ENCODE results near the gene CMTM5.
A peak's percentile ranks its signal among the peaks of the same experiment; 100 is the strongest.

The CMTM5 gene

DNA sequence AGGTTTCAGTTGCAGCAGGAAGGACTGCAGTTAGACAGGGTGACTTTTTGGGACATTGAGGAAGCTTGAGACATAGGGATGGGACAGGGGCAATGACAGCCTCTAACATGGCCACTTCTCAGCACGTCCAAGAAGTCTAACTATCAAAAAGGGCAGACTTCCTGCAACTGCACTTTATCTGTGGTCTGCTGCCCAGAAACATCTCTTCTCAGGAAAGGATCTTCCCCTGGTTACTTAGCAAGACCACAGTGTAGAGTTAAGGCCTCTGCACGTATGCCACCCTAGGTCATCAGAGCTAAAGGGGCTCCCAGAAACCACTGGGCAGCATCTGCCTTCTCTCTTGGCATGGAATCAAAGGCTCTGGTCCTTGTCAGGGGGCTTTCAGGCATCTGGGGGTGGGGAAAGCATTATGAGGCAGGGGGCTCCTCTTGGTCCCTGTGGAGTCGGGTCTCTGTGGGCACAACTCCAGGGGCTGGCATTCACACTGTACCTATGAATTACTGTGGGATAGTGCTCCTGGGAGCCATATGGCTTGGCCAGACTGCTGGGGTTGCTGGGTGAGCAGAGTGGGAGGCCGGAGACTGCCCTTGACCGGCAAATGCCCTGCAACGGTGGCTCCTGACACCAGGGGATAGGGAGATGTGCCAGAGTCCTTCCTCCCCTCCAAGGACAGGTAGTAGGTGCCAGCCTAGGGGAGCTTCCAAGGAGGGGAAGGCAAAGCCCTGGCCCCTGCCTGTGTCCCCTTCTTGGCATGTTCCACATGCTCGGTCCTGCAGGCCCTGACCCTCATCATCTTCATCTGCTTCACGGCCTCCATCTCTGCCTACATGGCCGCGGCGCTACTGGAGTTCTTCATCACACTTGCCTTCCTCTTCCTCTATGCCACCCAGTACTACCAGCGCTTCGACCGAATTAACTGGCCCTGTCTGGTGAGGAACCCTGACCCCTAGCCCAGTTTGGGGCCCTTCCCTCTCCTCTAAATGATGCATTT, 1.0 kb downstream of the CMTM5 start:
- H3K4me3 ChIP-seq (replicated peaks; ENCODE audit: low read depth, low read length) = no peak overlapping the region
- DNase-seq (ENCODE audit: extremely low read depth, low read depth) = no peak
- no peak for TF ChIP-seq CTCF (IDR thresholded peaks at IDR 0.05; ENCODE audit: low read depth, low read length, missing control alignments)

- no peak overlapping the region for H3K4me3 ChIP-seq (replicated peaks; ENCODE audit: low read depth, low read length)
- no peak for TF ChIP-seq CTCF (IDR thresholded peaks at IDR 0.05; ENCODE audit: low read depth, low read length, missing control alignments)
- no peak for DNase-seq (ENCODE audit: extremely low read depth, low read depth)
These were observed 1.9 kb downstream of the CMTM5 start for GRCh38 chr14:23378612-23379220.

GRCh38 chr14:23379366-23380196, 2.7 kb downstream of the CMTM5 start:
- no peak for DNase-seq (ENCODE audit: extremely low read depth, low read depth)
- no peak overlapping the region for H3K4me3 ChIP-seq (replicated peaks; ENCODE audit: low read depth, low read length)
- TF ChIP-seq CTCF (IDR thresholded peaks at IDR 0.05; ENCODE audit: low read depth, low read length, missing control alignments) = peak; percentile 98

DNA sequence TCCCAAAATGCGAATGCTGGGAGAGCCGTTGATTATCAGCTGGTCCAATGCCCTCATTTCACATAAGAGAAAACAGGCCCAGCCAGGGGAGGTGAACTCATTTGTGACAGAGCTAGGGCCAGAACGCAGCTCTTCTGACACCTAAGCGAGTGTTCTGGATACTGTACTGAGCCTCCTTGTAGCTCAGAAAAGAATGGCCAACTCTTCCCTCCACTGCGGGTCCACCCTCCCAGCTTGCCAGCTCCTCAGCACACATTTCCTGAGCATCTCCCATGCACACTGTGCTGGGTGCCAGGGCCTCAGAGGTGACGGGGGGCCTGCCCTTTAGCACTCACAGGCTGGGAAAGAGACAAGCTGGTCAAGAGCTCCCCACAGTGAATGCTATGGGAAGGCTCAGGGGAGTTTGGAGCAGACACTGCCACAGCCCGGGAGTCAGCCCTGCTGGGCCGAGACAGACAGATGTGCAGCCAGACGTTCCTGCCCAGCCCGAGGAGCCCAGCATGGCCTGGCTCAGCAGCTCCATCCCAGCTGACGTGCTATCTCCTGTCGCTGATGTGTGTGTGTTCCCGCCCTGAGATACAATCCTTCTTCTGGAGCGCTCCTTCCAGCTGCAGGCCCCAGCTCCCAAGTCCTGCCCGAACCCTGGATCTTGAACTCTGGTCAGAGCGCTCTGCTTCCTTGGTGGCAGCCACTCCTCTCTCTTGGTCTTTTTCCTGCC, 3.5 kb downstream of the CMTM5 start:
- TF ChIP-seq CTCF (IDR thresholded peaks at IDR 0.05; ENCODE audit: low read depth, low read length, missing control alignments) = no peak
- DNase-seq (ENCODE audit: extremely low read depth, low read depth) = no peak
- no peak overlapping the region for H3K4me3 ChIP-seq (replicated peaks; ENCODE audit: low read depth, low read length)

GRCh38 chr14:23380976-23381375, 4.1 kb downstream of the CMTM5 start:
- H3K4me3 ChIP-seq (replicated peaks; ENCODE audit: low read depth, low read length) = no peak overlapping the region
- no peak for DNase-seq (ENCODE audit: extremely low read depth, low read depth)
- TF ChIP-seq CTCF (IDR thresholded peaks at IDR 0.05; ENCODE audit: low read depth, low read length, missing control alignments) = no peak

- no peak overlapping the region for H3K4me3 ChIP-seq (replicated peaks; ENCODE audit: low read depth, low read length)
- no peak for TF ChIP-seq CTCF (IDR thresholded peaks at IDR 0.05; ENCODE audit: low read depth, low read length, missing control alignments)
- no peak for DNase-seq (ENCODE audit: extremely low read depth, low read depth)
These were observed 5.0 kb downstream of the CMTM5 start for GRCh38 chr14:23381871-23382270.

Measured in HFF-Myc (cell line).